ENCODE results near the gene DNHD1.
"Not testable (repeated sequence)": the region's sequence is repeated elsewhere in the genome, so short reads cannot be mapped to it uniquely, and the experiment has no call there.

Gene DNHD1

GRCh38 chr11:6505577-6506240 is 8.6 kb downstream of the DNHD1 start:
- no peak overlapping the region for H3K9ac ChIP-seq
- no peaks in the 10 kb centered on the region for H3K4me1 ChIP-seq (ENCODE audit: low read depth, poor library complexity, severe bottlenecking)
- H3K79me2 ChIP-seq (ENCODE audit: insufficient read depth, low read depth) = no peaks in the 10 kb centered on the region
- no peaks in the 10 kb centered on the region for H3K27me3 ChIP-seq (ENCODE audit: insufficient read depth, low read depth)
- no peak overlapping the region for H3K4me3 ChIP-seq (IDR thresholded peaks at IDR 0.05; ENCODE audit: insufficient read depth, low read depth, low read length)
- H4K20me1 ChIP-seq (ENCODE audit: insufficient read depth) = no peaks in the 10 kb centered on the region
- H3K36me3 ChIP-seq (ENCODE audit: insufficient read depth) = no peaks in the 10 kb centered on the region
- H3K27ac ChIP-seq = no peak overlapping the region
- H2AFZ ChIP-seq (ENCODE audit: low read depth) = no peak overlapping the region
- peak; percentile 80 for TF ChIP-seq CTCF (conservative IDR thresholded peaks at IDR 0.05; ENCODE audit: low read depth, low read length)
- H3K4me2 ChIP-seq = no peak overlapping the region

- no peak for TF ChIP-seq CTCF (conservative IDR thresholded peaks at IDR 0.05; ENCODE audit: low read depth, low read length)
- Histone ChIP-seq H3K36me3 (ENCODE audit: insufficient read depth) (no peaks in the 10 kb centered on the region), H2AFZ (ENCODE audit: low read depth) (no peak overlapping the region), H3K79me2 (ENCODE audit: insufficient read depth, low read depth) (no peaks in the 10 kb centered on the region), H3K27me3 (ENCODE audit: insufficient read depth, low read depth) (no peaks in the 10 kb centered on the region), H3K4me3 (IDR thresholded peaks at IDR 0.05; ENCODE audit: insufficient read depth, low read depth, low read length) (no peak overlapping the region), H3K4me2 (no peak overlapping the region), H4K20me1 (ENCODE audit: insufficient read depth) (no peaks in the 10 kb centered on the region), H3K9ac (no peak overlapping the region), H3K4me1 (ENCODE audit: low read depth, poor library complexity, severe bottlenecking) (no peaks in the 10 kb centered on the region), H3K27ac (no peak overlapping the region)
Observed at GRCh38 chr11:6516865-6517264, 19.8 kb downstream of the DNHD1 start.

- Histone ChIP-seq H3K27me3 (ENCODE audit: insufficient read depth, low read depth) (peaks cover 14% of the 10 kb centered on the region; the same call in 1 of the 2 replicates), H3K36me3 (ENCODE audit: insufficient read depth) (no peaks in the 10 kb centered on the region), H3K9ac (no peak overlapping the region), H2AFZ (ENCODE audit: low read depth) (no peak overlapping the region), H3K4me1 (ENCODE audit: low read depth, poor library complexity, severe bottlenecking) (no peaks in the 10 kb centered on the region), H3K79me2 (ENCODE audit: insufficient read depth, low read depth) (no peaks in the 10 kb centered on the region), H3K4me2 (no peak overlapping the region), H3K4me3 (IDR thresholded peaks at IDR 0.05; ENCODE audit: insufficient read depth, low read depth, low read length) (no peak overlapping the region), H3K27ac (no peak overlapping the region), H4K20me1 (ENCODE audit: insufficient read depth) (no peaks in the 10 kb centered on the region)
- TF ChIP-seq CTCF (conservative IDR thresholded peaks at IDR 0.05; ENCODE audit: low read depth, low read length) = no peak
Observed at GRCh38 chr11:6520265-6520664, 23.2 kb downstream of the DNHD1 start.

GRCh38 chr11:6521946-6522345 is 24.9 kb downstream of the DNHD1 start:
- H3K4me2 ChIP-seq; H3K36me3 ChIP-seq (ENCODE audit: insufficient read depth); H3K9ac ChIP-seq; H3K27ac ChIP-seq; H3K79me2 ChIP-seq (ENCODE audit: insufficient read depth, low read depth); H4K20me1 ChIP-seq (ENCODE audit: insufficient read depth); H3K4me3 ChIP-seq (IDR thresholded peaks at IDR 0.05; ENCODE audit: insufficient read depth, low read depth, low read length); H2AFZ ChIP-seq (ENCODE audit: low read depth): not testable (repeated sequence)
- Histone ChIP-seq H3K4me1 (ENCODE audit: low read depth, poor library complexity, severe bottlenecking) (peaks cover 13% of the 10 kb centered on the region), H3K27me3 (ENCODE audit: insufficient read depth, low read depth) (peaks cover 19% of the 10 kb centered on the region; the same call in 1 of the 2 replicates)

- Histone ChIP-seq H3K27ac (no peak overlapping the region), H2AFZ (ENCODE audit: low read depth) (no peak overlapping the region), H3K4me2 (no peak overlapping the region), H3K36me3 (ENCODE audit: insufficient read depth) (no peaks in the 10 kb centered on the region), H3K79me2 (ENCODE audit: insufficient read depth, low read depth) (no peaks in the 10 kb centered on the region), H3K4me3 (IDR thresholded peaks at IDR 0.05; ENCODE audit: insufficient read depth, low read depth, low read length) (no peak overlapping the region), H3K4me1 (ENCODE audit: low read depth, poor library complexity, severe bottlenecking) (peaks cover 15% of the 10 kb centered on the region), H3K9ac (no peak overlapping the region), H3K27me3 (ENCODE audit: insufficient read depth, low read depth) (peaks cover 28% of the 10 kb centered on the region; the same call in 1 of the 2 replicates), H4K20me1 (ENCODE audit: insufficient read depth) (no peaks in the 10 kb centered on the region)
- no peak for TF ChIP-seq CTCF (conservative IDR thresholded peaks at IDR 0.05; ENCODE audit: low read depth, low read length)
Observed at GRCh38 chr11:6523253-6523652, 26.2 kb downstream of the DNHD1 start.
